K562 (cell line): ENCODE results near the gene CSTPP1. TPM values are rescaled to one million over a fixed set of nuclear protein-coding genes. Genes with fewer than 3 reads are reported as not detected.

ENCODE experiments used
- ASH1L ChIP-seq: fragments of 450-650 bp; IDR thresholded peaks from 2 replicates; pipeline ENCODE4 v1.6.1; 2018; ENCODE audit warnings: borderline replicate concordance, mild to moderate bottlenecking, low read depth; ENCODE audit not compliant: partially characterized antibody
- ELF2 ChIP-seq: fragments of 250-450 bp; sonication (Bioruptor Pico); IDR thresholded peaks from 2 replicates; pipeline ENCODE4 v1.5.0; 2021; ENCODE audit warnings: mild to moderate bottlenecking
- JUND ChIP-seq, 2 experiments: IDR thresholded peaks; 2 replicates in 1 of 2; 3 replicates in 1 of 2; pipeline ENCODE4 v1.6.1; 2011; ENCODE audit warnings: borderline replicate concordance in 2 of 2, low read depth in 2 of 2, low read length in 2 of 2, improper control_type of control experiment in 1 of 2, missing biosample characterization in 1 of 2, missing genetic modification characterization in 1 of 2, missing genetic modification reagents in 1 of 2
- KHSRP ChIP-seq: fragments of 450-650 bp; IDR thresholded peaks from 2 replicates; pipeline ENCODE4 v1.6.1; 2017
- NCOA1 ChIP-seq: fragments of 450-650 bp; IDR thresholded peaks from 2 replicates; pipeline ENCODE4 v1.6.1; 2016; ENCODE audit warnings: low read depth
- NCOA2 ChIP-seq, 2 experiments: fragments of 450-650 bp; IDR thresholded peaks; 2 replicates each; pipeline ENCODE4 v1.6.1; 2018; ENCODE audit warnings: mild to moderate bottlenecking in 2 of 2, moderate library complexity in 1 of 2; ENCODE audit not compliant: partially characterized antibody in 2 of 2
- NFE2 ChIP-seq: IDR thresholded peaks from 2 replicates; pipeline ENCODE4 v1.6.1; 2014; ENCODE audit warnings: antibody characterized with exemption, low read depth
- PHTF2 ChIP-seq: fragments of 250-450 bp; sonication (Bioruptor Pico); IDR thresholded peaks from 2 replicates; pipeline ENCODE4 v1.5.0; 2021; ENCODE audit warnings: mild to moderate bottlenecking
- POLR3A ChIP-seq: IDR thresholded peaks from 2 replicates; pipeline ENCODE4 v1.6.1; 2011; ENCODE audit warnings: borderline replicate concordance, mild to moderate bottlenecking, moderate library complexity; ENCODE audit not compliant: insufficient read length, insufficient read depth; ENCODE audit errors: extremely low read depth
- SIX5 ChIP-seq, 2 experiments: IDR thresholded peaks; 2 replicates each; pipeline ENCODE4 v1.6.1; 2011; ENCODE audit warnings: low read length in 2 of 2, borderline replicate concordance in 1 of 2, low read depth in 1 of 2, mild to moderate bottlenecking in 1 of 2, moderate library complexity in 1 of 2; ENCODE audit not compliant: insufficient read depth in 1 of 2
- SREBF1 ChIP-seq: fragments of 150-350 bp; IDR thresholded peaks from 2 replicates; pipeline ENCODE4 v1.6.1; 2014; ENCODE audit warnings: antibody characterized with exemption, low read depth, low read length, borderline replicate concordance
- TCF7L2 ChIP-seq: fragments of 150-350 bp; IDR thresholded peaks from 2 replicates; pipeline ENCODE4 v1.6.1; 2016; ENCODE audit warnings: low read depth, mild to moderate bottlenecking, low read length, moderate library complexity
- ZEB2 ChIP-seq: fragments of 450-650 bp; IDR thresholded peaks from 2 replicates; pipeline ENCODE4 v1.6.1; 2016
- ZKSCAN1 ChIP-seq: fragments of 150-350 bp; IDR thresholded peaks from 2 replicates; pipeline ENCODE4 v1.6.1; 2016; ENCODE audit warnings: low read depth, low read length
- ZNF316 ChIP-seq: fragments of 450-650 bp; IDR thresholded peaks from 2 replicates; pipeline ENCODE4 v1.6.1; 2016
- polyA plus RNA-seq, 8 experiments: library from polyadenylated mRNA; depleted of rRNA in 4 of 8; stranded (reverse) in 5 of 8; unstranded in 3 of 8; fragments of >200 nt; fragmentation: Nextera tagmentation in 2 of 8; fragmentation: Illumina TruSeq in 1 of 8; extraction: Ambion mirVana in 2 of 8; extraction: Trizol in 1 of 8; gene quantifications; 2 replicates each; pipeline versions ENCODE4 v1.2.1 to v1.2.3, GENCODE V29; 2011 to 2014; ENCODE audit warnings: inconsistent platforms in 1 of 8, missing spikeins in 1 of 8
- total RNA-seq, 7 experiments: library from RNA; depleted of rRNA in 6 of 7; stranded (reverse); fragments of >200 nt in 6 of 7; fragmentation: Illumina TruSeq in 2 of 7; extraction: Trizol in 2 of 7; gene quantifications; 2 replicates each; pipeline versions ENCODE4 v1.2.1 to v1.2.3, GENCODE V29; 2011 to 2021; ENCODE audit warnings: low replicate concordance in 1 of 7
- TF ChIP-seq, protein P1 (sequence below), 2 experiments: fragments of 450-650 bp; IDR thresholded peaks; 2 replicates each; pipeline ENCODE4 v1.6.1; 2016; ENCODE audit warnings: mild to moderate bottlenecking in 2 of 2, borderline replicate concordance in 1 of 2, low read depth in 1 of 2, moderate library complexity in 1 of 2

The CSTPP1 gene
- total and polyA plus RNA-seq, 9 of the 15 experiments (the other 6 are each of a cell fraction or from before 2014, with no cell fraction given): 6.5 to 17.8 (median 9.2) TPM

DNA sequence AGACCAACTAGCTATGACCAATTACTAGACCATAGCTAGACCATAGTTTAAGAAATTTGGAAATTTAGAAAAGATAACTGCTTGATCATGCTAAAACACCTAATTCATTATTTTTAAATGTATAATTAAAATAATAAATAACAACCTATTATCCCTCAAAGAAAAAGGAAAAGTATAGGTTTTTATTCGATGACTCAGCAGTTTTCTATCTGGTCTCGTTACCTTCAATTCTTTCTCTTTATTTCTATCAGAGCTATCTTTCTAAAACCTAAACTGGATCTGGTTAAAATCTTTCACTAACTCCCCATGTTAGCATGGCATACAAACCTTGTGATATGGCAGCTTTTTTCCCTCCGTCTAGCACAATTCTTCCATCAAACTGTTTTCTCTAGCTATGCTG is 27.3 kb downstream of the CSTPP1 start (continued):
- TF ChIP-seq NCOA1 (no peak), ZNF316 (peak; percentile 99), NCOA2 (IDR thresholded peaks at IDR 0.05; ENCODE audit: partially characterized antibody in 2 of 2) (no peak), JUND (IDR thresholded peaks at IDR 0.05; ENCODE audit: borderline replicate concordance, low read depth, low read length) (no peak), JUND (tag; IDR thresholded peaks at IDR 0.05; ENCODE audit: borderline replicate concordance, low read depth, low read length) (no peak), ZKSCAN1 (no peak), ASH1L (no peak), ELF2 (CRISPR knock-in tag) (no peak), SIX5 (IDR thresholded peaks at IDR 0.05; ENCODE audit: borderline replicate concordance in 1 of 2, insufficient read depth in 1 of 2, low read depth in 1 of 2, low read length in 2 of 2) (no peak), TCF7L2 (no peak), SREBF1 (no peak), NFE2 (peak; percentile 72), PHTF2 (CRISPR knock-in tag) (no peak), KHSRP (no peak), ZEB2 (no peak), POLR3A (no peak)
- TF ChIP-seq, protein P1, sequence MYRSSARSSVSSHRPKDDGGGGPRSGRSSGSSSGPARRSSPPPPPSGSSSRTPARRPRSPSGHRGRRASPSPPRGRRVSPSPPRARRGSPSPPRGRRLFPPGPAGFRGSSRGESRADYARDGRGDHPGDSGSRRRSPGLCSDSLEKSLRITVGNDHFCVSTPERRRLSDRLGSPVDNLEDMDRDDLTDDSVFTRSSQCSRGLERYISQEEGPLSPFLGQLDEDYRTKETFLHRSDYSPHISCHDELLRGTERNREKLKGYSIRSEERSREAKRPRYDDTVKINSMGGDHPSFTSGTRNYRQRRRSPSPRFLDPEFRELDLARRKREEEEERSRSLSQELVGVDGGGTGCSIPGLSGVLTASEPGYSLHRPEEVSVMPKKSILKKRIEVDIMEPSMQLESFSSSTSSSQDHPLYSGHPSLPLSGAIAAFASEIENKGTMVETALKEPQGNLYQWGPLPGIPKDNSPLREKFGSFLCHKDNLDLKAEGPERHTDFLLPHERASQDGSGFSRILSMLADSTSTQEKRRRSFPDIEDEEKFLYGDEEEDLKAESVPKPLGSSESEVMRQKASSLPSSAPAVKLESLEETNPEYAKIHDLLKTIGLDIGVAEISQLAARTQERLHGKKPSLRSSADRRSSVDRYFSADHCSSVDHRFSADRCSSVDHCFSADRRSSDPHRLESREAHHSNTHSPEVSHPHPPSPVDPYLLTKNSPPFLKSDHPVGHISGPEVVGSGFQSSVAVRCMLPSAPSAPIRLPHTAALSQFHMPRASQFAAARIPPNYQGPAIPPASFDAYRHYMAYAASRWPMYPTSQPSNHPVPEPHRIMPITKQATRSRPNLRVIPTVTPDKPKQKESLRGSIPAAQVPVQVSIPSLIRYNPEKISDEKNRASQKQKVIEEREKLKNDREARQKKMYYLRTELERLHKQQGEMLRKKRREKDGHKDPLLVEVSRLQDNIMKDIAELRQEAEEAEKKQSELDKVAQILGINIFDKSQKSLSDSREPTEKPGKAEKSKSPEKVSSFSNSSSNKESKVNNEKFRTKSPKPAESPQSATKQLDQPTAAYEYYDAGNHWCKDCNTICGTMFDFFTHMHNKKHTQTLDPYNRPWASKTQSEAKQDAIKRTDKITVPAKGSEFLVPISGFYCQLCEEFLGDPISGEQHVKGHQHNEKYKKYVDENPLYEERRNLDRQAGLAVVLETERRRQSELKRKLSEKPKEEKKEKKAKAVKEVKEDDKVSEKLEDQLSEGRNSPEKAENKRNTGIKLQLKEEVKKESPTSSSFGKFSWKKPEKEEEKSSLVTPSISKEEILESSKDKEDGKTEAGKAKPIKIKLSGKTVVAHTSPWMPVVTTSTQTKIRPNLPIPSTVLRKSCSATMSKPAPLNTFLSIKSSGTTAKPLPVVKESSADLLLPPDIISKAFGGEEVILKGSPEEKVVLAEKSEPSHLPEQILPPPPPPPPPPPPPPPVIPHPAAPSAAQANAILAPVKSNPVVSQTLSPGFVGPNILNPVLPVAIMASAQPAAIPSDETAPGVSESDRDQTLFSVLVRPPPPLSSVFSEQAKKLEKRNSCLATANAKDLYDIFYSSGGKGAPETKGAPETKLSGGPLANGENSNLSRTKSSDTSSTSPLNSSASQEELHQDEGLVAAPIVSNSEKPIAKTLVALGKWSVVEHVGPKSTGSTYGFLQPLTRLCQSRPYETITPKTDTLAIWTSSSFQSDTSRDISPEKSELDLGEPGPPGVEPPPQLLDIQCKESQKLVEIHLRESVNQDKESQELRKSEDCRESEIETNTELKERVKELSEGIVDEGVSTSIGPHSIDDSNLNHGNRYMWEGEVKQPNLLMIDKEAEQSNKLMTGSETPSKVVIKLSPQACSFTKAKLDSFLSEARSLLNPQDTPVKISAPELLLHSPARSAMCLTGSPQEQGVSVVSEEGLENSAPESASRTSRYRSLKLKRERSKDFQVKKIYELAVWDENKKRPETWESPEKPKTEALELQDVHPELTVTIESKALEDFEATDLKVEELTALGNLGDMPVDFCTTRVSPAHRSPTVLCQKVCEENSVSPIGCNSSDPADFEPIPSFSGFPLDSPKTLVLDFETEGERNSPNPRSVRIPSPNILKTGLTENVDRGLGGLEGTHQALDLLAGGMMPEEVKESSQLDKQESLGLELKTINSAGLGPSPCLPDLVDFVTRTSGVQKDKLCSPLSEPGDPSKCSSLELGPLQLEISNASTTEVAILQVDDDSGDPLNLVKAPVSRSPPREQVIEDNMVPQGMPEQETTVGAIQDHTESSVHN (IDR thresholded peaks at IDR 0.05; ENCODE audit: borderline replicate concordance in 1 of 2, low read depth in 1 of 2): no peak
